Epithelial cell of prostate (primary cell): ENCODE results near the gene MRPL37.

ENCODE experiments used
- DNase-seq: peaks from one replicate; pipeline ENCODE4 v3.0.0-alpha.2; 2011; ENCODE audit warnings: low read depth, low spot score
- H3K27ac ChIP-seq: fragments of 450-650 bp; 2 replicates; pipeline ENCODE4 v1.5.1; 2017; ENCODE audit warnings: mild to moderate bottlenecking

The MRPL37 gene

GRCh38 chr1:54259546-54260140 lies 59.7 kb downstream of the MRPL37 start:
- no peak overlapping the region for H3K27ac ChIP-seq
- DNase-seq = no peak

GRCh38 chr1:54260810-54261209 lies 60.8 kb downstream of the MRPL37 start:
- no peak overlapping the region for H3K27ac ChIP-seq
- DNase-seq = no peak

- DNase-seq = no peak
- no peak overlapping the region for H3K27ac ChIP-seq
These were observed 62.3 kb downstream of the MRPL37 start for GRCh38 chr1:54262244-54262643.

GRCh38 chr1:54263601-54264226 lies 63.7 kb downstream of the MRPL37 start:
- DNase-seq = no peak
- no peak overlapping the region for H3K27ac ChIP-seq

- DNase-seq = no peak
- no peak overlapping the region for H3K27ac ChIP-seq
These were observed 65.2 kb downstream of the MRPL37 start for GRCh38 chr1:54265126-54265525.

- no peak overlapping the region for H3K27ac ChIP-seq
- DNase-seq = no peak
These were observed 65.7 kb downstream of the MRPL37 start for GRCh38 chr1:54265659-54266058.

- no peak for DNase-seq
- no peak overlapping the region for H3K27ac ChIP-seq
These were observed 66.2 kb downstream of the MRPL37 start for GRCh38 chr1:54266195-54266594.

GRCh38 chr1:54266908-54267307 lies 66.9 kb downstream of the MRPL37 start:
- H3K27ac ChIP-seq = no peak overlapping the region
- no peak for DNase-seq
